Activated CD8-positive, alpha-beta T cell treated with anti-CD3 and anti-CD28 coated beads for 36 hours (primary cell): ENCODE results near the gene DFFB. TPM values are rescaled to one million over a fixed set of nuclear protein-coding genes. Genes with fewer than 3 reads are reported as not detected.

Experiments used
- ATAC-seq: fragments of 200-7000 bp; cut with Tn5 transposase; one replicate; pipeline ENCODE4 v1.10.0; 2021; ENCODE audit warnings: mild to moderate bottlenecking, moderate library complexity
- CTCF ChIA-PET: fragments of 350-600 bp; sonication (Branson Sonifier 250); formaldehyde crosslinking; loops from one replicate; lab custom pipeline; 2021; ENCODE audit warnings: antibody characterized with exemption; lab: Charles Lee
- POLR2A ChIA-PET: fragments of 350-600 bp; sonication (Branson Sonifier 250); formaldehyde crosslinking; loops from one replicate; lab custom pipeline; 2021; ENCODE audit warnings: antibody characterized with exemption; lab: Charles Lee
- DNase-seq: peaks from one replicate; pipeline ENCODE4 v3.0.0-alpha.2; 2020
- H3K27ac Mint-ChIP-seq: one replicate; pipeline ENCODE4 v1.8.0; 2021; ENCODE audit warnings: mild to moderate bottlenecking, mixed read lengths
- H3K27me3 Mint-ChIP-seq: one replicate; pipeline ENCODE4 v1.8.0; 2021; ENCODE audit warnings: mixed read lengths
- H3K36me3 Mint-ChIP-seq: one replicate; pipeline ENCODE4 v1.8.0; 2021; ENCODE audit warnings: low read depth, mixed read lengths
- H3K4me1 Mint-ChIP-seq: one replicate; pipeline ENCODE4 v1.8.0; 2021; ENCODE audit warnings: low read depth, mixed read lengths
- H3K4me3 Mint-ChIP-seq: one replicate; pipeline ENCODE4 v1.8.0; 2021; ENCODE audit warnings: mild to moderate bottlenecking, moderate library complexity, mixed read lengths
- H3K9me3 Mint-ChIP-seq: one replicate; pipeline ENCODE4 v1.8.0; 2021; ENCODE audit warnings: mixed read lengths
- intact Hi-C: fragments of 100-400 bp; cut with micrococcal nuclease; formaldehyde crosslinking; loops from one replicate; pipeline ENCODE4 v1.10.0; 2022
- total RNA-seq, 2 experiments: library from RNA; stranded (reverse); gene quantifications; one replicate each; pipeline ENCODE4 v1.2.3, GENCODE V29; 2021
- TF ChIP-seq, protein P1 (sequence below): fragments of 200-600 bp; IDR thresholded peaks from one replicate; pipeline ENCODE4 v1.8.0; 2022; ENCODE audit warnings: antibody characterized with exemption, mild to moderate bottlenecking

Gene DFFB
- total RNA-seq, 2 experiments from 2014 or later = 9.3 to 9.7 TPM

DNA sequence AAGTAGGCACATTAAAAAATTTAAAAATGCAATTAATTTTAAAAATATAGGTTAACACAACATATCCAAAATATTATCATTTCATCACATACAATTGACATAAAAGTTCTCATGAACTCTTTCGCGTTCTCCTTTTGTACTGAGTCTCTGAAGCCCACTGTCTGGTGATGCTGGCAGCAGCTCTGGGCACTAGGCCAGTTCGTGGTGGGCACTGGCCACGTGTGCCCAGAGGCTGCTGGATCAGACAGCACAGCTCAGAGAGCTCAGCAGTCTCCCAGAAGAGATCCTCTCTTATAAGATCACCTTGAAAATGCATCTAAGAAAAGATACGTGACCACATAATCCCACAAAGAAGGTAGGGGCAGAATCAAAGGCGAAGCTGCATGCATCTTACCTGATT is 10.2 kb upstream of the DFFB start:
- TF ChIP-seq, protein P1, sequence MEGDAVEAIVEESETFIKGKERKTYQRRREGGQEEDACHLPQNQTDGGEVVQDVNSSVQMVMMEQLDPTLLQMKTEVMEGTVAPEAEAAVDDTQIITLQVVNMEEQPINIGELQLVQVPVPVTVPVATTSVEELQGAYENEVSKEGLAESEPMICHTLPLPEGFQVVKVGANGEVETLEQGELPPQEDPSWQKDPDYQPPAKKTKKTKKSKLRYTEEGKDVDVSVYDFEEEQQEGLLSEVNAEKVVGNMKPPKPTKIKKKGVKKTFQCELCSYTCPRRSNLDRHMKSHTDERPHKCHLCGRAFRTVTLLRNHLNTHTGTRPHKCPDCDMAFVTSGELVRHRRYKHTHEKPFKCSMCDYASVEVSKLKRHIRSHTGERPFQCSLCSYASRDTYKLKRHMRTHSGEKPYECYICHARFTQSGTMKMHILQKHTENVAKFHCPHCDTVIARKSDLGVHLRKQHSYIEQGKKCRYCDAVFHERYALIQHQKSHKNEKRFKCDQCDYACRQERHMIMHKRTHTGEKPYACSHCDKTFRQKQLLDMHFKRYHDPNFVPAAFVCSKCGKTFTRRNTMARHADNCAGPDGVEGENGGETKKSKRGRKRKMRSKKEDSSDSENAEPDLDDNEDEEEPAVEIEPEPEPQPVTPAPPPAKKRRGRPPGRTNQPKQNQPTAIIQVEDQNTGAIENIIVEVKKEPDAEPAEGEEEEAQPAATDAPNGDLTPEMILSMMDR = no peak
- no peak overlapping the region for H3K27ac Mint-ChIP-seq
- no peak overlapping the region for H3K4me3 Mint-ChIP-seq
- DNase-seq (no peak), ATAC-seq (no peak)
- H3K36me3 Mint-ChIP-seq = peaks cover 12% of the 10 kb centered on the region
- no peaks in the 10 kb centered on the region for H3K4me1 Mint-ChIP-seq
- no peaks in the 10 kb centered on the region for H3K9me3 Mint-ChIP-seq
- POLR2A ChIA-PET = no interaction called here
- no peaks in the 10 kb centered on the region for H3K27me3 Mint-ChIP-seq
- CTCF ChIA-PET = interaction anchor here (1.5 kb wide), 1 partner anchor 71 kb away, joined by 4 read pairs; no protein-coding TSS in a partner anchor
- intact Hi-C loops = no loop called here

DNA sequence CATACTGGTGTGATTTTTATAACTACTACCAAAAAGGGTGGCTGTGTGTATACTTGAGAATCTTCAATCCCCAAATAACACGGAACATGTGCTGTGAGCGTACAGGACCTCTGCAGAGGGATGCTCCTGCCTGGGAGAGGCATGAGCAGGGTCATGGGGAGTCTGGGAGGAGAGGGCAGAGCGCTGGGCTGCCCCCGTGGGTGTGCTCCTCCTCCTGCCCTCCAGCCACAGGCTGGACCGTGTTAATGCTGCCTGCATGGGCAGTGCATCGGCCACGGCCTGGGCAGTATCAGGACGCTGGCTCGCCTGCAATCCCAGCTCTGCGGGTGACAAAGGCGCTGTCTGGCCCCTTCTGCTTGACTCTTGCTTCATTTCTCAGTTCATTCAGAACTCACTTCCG is 6.4 kb upstream of the DFFB start:
- peaks cover 20% of the 10 kb centered on the region for H3K4me1 Mint-ChIP-seq
- intact Hi-C loops = no loop called here
- ChIA-PET POLR2A (no interaction called here), CTCF (no interaction called here)
- TF ChIP-seq, protein P1 = no peak
- no peak overlapping the region for H3K27ac Mint-ChIP-seq
- no peaks in the 10 kb centered on the region for H3K9me3 Mint-ChIP-seq
- no peak for ATAC-seq
- no peaks in the 10 kb centered on the region for H3K27me3 Mint-ChIP-seq
- no peak overlapping the region for H3K4me3 Mint-ChIP-seq
- DNase-seq = no peak
- H3K36me3 Mint-ChIP-seq = peaks cover 6% of the 10 kb centered on the region

DNA sequence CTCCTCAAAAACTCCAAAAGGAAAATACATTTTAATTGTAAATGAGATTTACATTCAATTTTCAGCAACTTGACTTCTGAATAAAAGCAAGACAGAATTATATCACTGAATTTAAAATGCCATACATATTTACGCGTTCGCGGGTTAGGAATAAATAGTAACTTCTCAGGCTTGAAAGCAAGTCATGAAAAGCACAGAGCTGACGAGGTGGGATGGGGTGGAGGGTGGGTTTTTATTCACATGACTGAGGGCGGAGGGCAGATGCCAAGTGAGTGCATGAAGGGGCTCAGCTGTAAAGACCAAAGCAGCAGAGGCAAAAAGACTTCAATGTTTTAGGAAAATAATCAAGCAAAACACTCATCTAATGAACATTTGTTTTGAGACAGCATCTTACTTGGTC is 6.0 kb upstream of the DFFB start:
- Mint-ChIP-seq H3K27ac (no peak overlapping the region), H3K4me3 (no peak overlapping the region), H3K4me1 (peaks cover 22% of the 10 kb centered on the region), H3K9me3 (no peaks in the 10 kb centered on the region), H3K36me3 (peaks cover 6% of the 10 kb centered on the region), H3K27me3 (no peaks in the 10 kb centered on the region)
- no peak for DNase-seq
- CTCF ChIA-PET = interaction anchor here (1.3 kb wide), 1 partner anchor 9 kb away, joined by 3 read pairs; no protein-coding TSS in a partner anchor
- POLR2A ChIA-PET = no interaction called here
- TF ChIP-seq, protein P1 = no peak
- ATAC-seq = no peak
- intact Hi-C loops = no loop called here

GRCh38 chr1:3852091-3852490 is 5.2 kb upstream of the DFFB start:
- peaks cover 22% of the 10 kb centered on the region for H3K4me1 Mint-ChIP-seq
- no peak overlapping the region for H3K4me3 Mint-ChIP-seq
- intact Hi-C loops = no loop called here
- ATAC-seq = no peak
- no peaks in the 10 kb centered on the region for H3K27me3 Mint-ChIP-seq
- ChIA-PET POLR2A (no interaction called here), CTCF (interaction anchor here (1.3 kb wide), 1 partner anchor 10 kb away, joined by 3 read pairs; no protein-coding TSS in a partner anchor)
- DNase-seq = no peak
- H3K9me3 Mint-ChIP-seq = no peaks in the 10 kb centered on the region
- TF ChIP-seq, protein P1 = no peak
- H3K36me3 Mint-ChIP-seq = peaks cover 6% of the 10 kb centered on the region
- H3K27ac Mint-ChIP-seq = no peak overlapping the region

GRCh38 chr1:3852711-3853485 is 4.4 kb upstream of the DFFB start:
- no peak overlapping the region for H3K4me3 Mint-ChIP-seq

More at GRCh38 chr1:3852711-3853485, 4.4 kb upstream of the DFFB start:
- ChIA-PET CTCF (interaction anchor here (1.3 kb wide), 1 partner anchor 11 kb away, joined by 3 read pairs; no protein-coding TSS in a partner anchor), POLR2A (no interaction called here)
- intact Hi-C loops = no loop called here
- Mint-ChIP-seq H3K4me1 (peaks cover 22% of the 10 kb centered on the region), H3K27me3 (no peaks in the 10 kb centered on the region), H3K27ac (no peak overlapping the region), H3K36me3 (peaks cover 4% of the 10 kb centered on the region), H3K9me3 (no peaks in the 10 kb centered on the region)
- DNase-seq = no peak
- ATAC-seq = no peak
- TF ChIP-seq, protein P1 = no peak
